CD4-positive, alpha-beta T cell treated with Interleukin-21 for 1 hour (primary cell): Measurements from ENCODE around the gene NYAP1.

ENCODE experiments used
- DNase-seq: peaks from one replicate; pipeline ENCODE4 v3.0.0-alpha.2; 2020

NYAP1 gene

GRCh38 chr7:100464210-100464660, 19.5 kb upstream of the NYAP1 start, which contains the start of gene SPACDR:
Gene SPACDR (minus strand): TSS chr7:100464260. CDS start chr7:100464025, 235 bp downstream.
- DNase-seq: no peak

GRCh38 chr7:100464791-100465190, 18.9 kb upstream of the NYAP1 start:
- no peak for DNase-seq

- DNase-seq: no peak
Measured at GRCh38 chr7:100465299-100465698, 18.4 kb upstream of the NYAP1 start.

GRCh38 chr7:100465702-100466311, 17.9 kb upstream of the NYAP1 start:
- DNase-seq: no peak

- DNase-seq: no peak
Measured at GRCh38 chr7:100466653-100467605, 16.8 kb upstream of the NYAP1 start.

- no peak for DNase-seq
Measured at GRCh38 chr7:100467638-100468373, 15.9 kb upstream of the NYAP1 start.

GRCh38 chr7:100469227-100470044, 14.3 kb upstream of the NYAP1 start:
- DNase-seq: peak; percentile 81

GRCh38 chr7:100471021-100471420, 12.7 kb upstream of the NYAP1 start:
- no peak for DNase-seq

- no peak for DNase-seq
Measured at GRCh38 chr7:100472121-100472851, 11.4 kb upstream of the NYAP1 start.

GRCh38 chr7:100472854-100473499, 10.8 kb upstream of the NYAP1 start:
- DNase-seq: peak; percentile 22

GRCh38 chr7:100475549-100475948, 8.2 kb upstream of the NYAP1 start:
- DNase-seq: no peak

- DNase-seq: no peak
Measured at GRCh38 chr7:100476101-100476780, 7.5 kb upstream of the NYAP1 start.

- DNase-seq: peak; percentile 41
Measured at GRCh38 chr7:100476903-100477870, 6.5 kb upstream of the NYAP1 start.

GRCh38 chr7:100477871-100478267, 5.9 kb upstream of the NYAP1 start:
- DNase-seq: no peak

GRCh38 chr7:100478958-100479660, 4.6 kb upstream of the NYAP1 start, which contains the start of gene TSC22D4:
Gene TSC22D4 (minus strand): TSS chr7:100479214. CDS start chr7:100478038, 1,176 bp downstream.
- DNase-seq: peak; percentile 94

- DNase-seq: no peak
Measured at GRCh38 chr7:100481466-100481865, 2.3 kb upstream of the NYAP1 start.

- DNase-seq: no peak
Measured at GRCh38 chr7:100482728-100483089, 1.0 kb upstream of the NYAP1 start.

GRCh38 chr7:100483090-100483721, 521 bp upstream of the NYAP1 start:
- peak; percentile 86 for DNase-seq
